HUES64 (cell line): ENCODE results near the gene KRTAP5-9.
"Not testable (repeated sequence)": the region's sequence is repeated elsewhere in the genome, so short reads cannot be mapped to it uniquely, and the experiment has no call there.

Source experiments
- H3K27ac ChIP-seq: 2 replicates; pipeline ENCODE4 v1.7.0; 2013; ENCODE audit warnings: low read depth, low read length, inconsistent platforms
- H3K27me3 ChIP-seq: 2 replicates; pipeline ENCODE4 v1.6.1; 2013; ENCODE audit warnings: mild to moderate bottlenecking, low read length; ENCODE audit not compliant: insufficient read depth
- H3K36me3 ChIP-seq: 2 replicates; pipeline ENCODE4 v1.6.1; 2013; ENCODE audit warnings: mild to moderate bottlenecking, low read length; ENCODE audit not compliant: insufficient read depth
- H3K4me1 ChIP-seq: 2 replicates; pipeline ENCODE4 v1.6.1; 2013; ENCODE audit warnings: mild to moderate bottlenecking, low read length, moderate library complexity; ENCODE audit not compliant: insufficient read depth
- H3K4me3 ChIP-seq: 2 replicates; pipeline ENCODE4 v1.5.1; 2013; ENCODE audit warnings: mild to moderate bottlenecking, low read length, moderate library complexity
- H3K9ac ChIP-seq: 2 replicates; pipeline ENCODE4 v1.6.1; 2013; ENCODE audit warnings: mild to moderate bottlenecking, low read depth, low read length
- H3K9me3 ChIP-seq: 2 replicates; pipeline ENCODE4 v1.6.1; 2013; ENCODE audit warnings: low read depth, low read length; ENCODE audit not compliant: insufficient read depth
- WGBS: fragments of 150-250, 120-280 bp; methylation state at CpG from one replicate; pipeline ENCODE4 v1.1.7; 2013; ENCODE audit warnings: missing lambda C conversion rate; 5-methylcytosine and 5-hydroxymethylcytosine counted together

KRTAP5-9 gene

DNA sequence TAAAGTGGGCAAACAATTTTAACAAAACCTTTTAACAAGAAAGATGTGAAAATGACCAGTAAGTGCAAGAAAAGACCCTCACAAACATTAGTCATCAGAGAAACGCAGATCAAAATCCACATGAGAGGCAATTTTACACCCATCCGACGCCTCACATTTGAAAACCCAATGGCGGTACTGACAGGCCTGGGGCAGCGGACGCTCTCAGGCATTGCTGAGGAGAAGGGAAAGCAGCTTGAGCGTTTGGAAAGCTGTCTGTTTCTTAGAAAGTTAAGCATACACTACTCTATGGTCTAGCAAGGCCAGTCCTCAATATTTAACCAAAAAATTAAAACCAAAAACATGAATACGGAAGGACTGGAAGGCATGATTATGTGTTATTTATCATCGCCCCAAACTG is 12.4 kb upstream of the KRTAP5-9 start:
- no peak overlapping the region for H3K9ac ChIP-seq
- no peak overlapping the region for H3K27ac ChIP-seq
- H3K36me3 ChIP-seq: no peaks in the 10 kb centered on the region
- H3K9me3 ChIP-seq: no peaks in the 10 kb centered on the region
- H3K4me3 ChIP-seq: no peak overlapping the region
- 92% methylated on average over 9 of the region's 9 CpGs for WGBS
- H3K4me1 ChIP-seq: no peaks in the 10 kb centered on the region
- H3K27me3 ChIP-seq: no peaks in the 10 kb centered on the region

GRCh38 chr11:71537537-71537936 is 10.7 kb upstream of the KRTAP5-9 start:
- Histone ChIP-seq H3K4me1 (no peaks in the 10 kb centered on the region), H3K9me3 (no peaks in the 10 kb centered on the region), H3K27me3 (no peaks in the 10 kb centered on the region), H3K36me3 (no peaks in the 10 kb centered on the region), H3K9ac (no peak overlapping the region), H3K4me3 (no peak overlapping the region), H3K27ac (no peak overlapping the region)
- 88% methylated on average over 9 of the region's 9 CpGs for WGBS

GRCh38 chr11:71537977-71538665 is 10.1 kb upstream of the KRTAP5-9 start, which contains the start of gene KRTAP5-8:
Gene KRTAP5-8, plus strand, starts transcription at chr11:71538025. Its CDS starts 31 bp downstream, at chr11:71538056.
- WGBS: 92% methylated on average over 4 of the region's 4 CpGs
- H3K4me3 ChIP-seq, H3K27ac ChIP-seq, H3K4me1 ChIP-seq, H3K9me3 ChIP-seq, H3K36me3 ChIP-seq, H3K9ac ChIP-seq, H3K27me3 ChIP-seq: not testable (repeated sequence)

DNA sequence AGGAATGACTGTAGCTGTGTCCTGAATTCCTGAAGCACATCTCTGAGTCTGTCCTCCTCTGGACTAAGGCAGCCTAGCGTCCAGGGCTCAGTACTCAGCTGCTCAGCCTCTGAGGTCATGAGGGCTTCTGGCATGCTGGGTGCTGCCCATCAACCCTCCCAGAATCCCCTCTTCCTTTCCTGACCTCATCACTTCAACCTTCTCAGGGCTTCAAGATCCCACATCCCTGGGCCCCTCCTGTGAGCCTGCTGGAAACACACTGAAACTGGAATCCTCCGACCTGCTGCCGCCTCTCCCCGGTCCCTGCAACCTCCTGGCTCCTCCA is 9.6 kb upstream of the KRTAP5-9 start:
- WGBS: 88% methylated on average over 4 of the region's 4 CpGs
- Histone ChIP-seq H3K27me3 (no peaks in the 10 kb centered on the region; the same call in 1 of the 2 replicates), H3K4me1 (0 out of 2 replicates have a peak, but pooled peaks cover under 1% of the 10 kb centered on the region), H3K36me3 (no peaks in the 10 kb centered on the region), H3K9ac (no peak overlapping the region), H3K27ac (no peak overlapping the region), H3K9me3 (no peaks in the 10 kb centered on the region), H3K4me3 (no peak overlapping the region)

DNA sequence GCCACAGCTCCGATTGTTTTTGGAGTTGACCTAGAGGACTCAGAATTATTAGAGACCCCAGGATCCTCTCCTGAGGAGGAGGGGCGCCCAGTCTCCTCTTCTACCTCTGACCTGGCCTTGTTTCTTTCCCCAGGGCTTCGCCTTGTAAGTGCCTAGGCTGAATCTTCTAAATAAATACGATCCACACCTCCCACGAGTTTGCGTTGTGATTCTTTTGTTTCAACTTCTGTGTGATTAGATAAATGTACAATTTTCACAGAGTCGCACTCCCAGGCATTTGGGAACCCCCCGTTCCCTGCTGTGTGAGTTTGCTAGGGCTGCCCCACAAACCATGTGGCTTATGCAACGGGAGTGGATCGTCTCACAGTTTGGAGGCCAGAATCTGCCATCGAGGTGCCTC is 9.2 kb upstream of the KRTAP5-9 start:
- Histone ChIP-seq H3K27me3 (no peaks in the 10 kb centered on the region; the same call in 1 of the 2 replicates), H3K9me3 (no peaks in the 10 kb centered on the region), H3K9ac (no peak overlapping the region), H3K4me1 (0 out of 2 replicates have a peak, but pooled peaks cover 3% of the 10 kb centered on the region), H3K27ac (no peak overlapping the region), H3K36me3 (no peaks in the 10 kb centered on the region), H3K4me3 (no peak overlapping the region)
- 93% methylated on average over 11 of the region's 11 CpGs for WGBS

DNA sequence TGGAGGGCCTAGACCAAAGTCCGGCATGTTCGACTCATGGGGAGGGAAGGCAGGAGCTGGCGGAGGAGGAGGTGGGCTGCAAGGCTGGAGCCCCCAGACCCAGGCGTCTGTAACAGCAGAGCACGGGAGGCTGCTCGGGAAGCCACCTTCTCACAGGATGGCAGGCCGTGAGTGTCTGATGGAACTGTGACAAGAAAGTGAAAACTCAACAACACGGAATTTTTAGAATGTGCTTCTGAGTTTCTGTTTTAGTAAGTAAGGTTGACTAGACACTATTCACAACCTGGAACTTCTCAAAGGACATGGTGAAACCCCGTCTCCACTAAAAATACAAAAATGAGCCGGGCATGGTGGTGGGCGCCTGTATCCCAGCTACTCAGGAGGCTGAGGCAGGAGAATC is 8.2 kb upstream of the KRTAP5-9 start:
- not testable (repeated sequence) for H3K27ac ChIP-seq, H3K4me3 ChIP-seq, H3K27me3 ChIP-seq, H3K9ac ChIP-seq, H3K36me3 ChIP-seq, H3K4me1 ChIP-seq, H3K9me3 ChIP-seq
- WGBS: 95% methylated on average over 11 of the region's 11 CpGs

DNA sequence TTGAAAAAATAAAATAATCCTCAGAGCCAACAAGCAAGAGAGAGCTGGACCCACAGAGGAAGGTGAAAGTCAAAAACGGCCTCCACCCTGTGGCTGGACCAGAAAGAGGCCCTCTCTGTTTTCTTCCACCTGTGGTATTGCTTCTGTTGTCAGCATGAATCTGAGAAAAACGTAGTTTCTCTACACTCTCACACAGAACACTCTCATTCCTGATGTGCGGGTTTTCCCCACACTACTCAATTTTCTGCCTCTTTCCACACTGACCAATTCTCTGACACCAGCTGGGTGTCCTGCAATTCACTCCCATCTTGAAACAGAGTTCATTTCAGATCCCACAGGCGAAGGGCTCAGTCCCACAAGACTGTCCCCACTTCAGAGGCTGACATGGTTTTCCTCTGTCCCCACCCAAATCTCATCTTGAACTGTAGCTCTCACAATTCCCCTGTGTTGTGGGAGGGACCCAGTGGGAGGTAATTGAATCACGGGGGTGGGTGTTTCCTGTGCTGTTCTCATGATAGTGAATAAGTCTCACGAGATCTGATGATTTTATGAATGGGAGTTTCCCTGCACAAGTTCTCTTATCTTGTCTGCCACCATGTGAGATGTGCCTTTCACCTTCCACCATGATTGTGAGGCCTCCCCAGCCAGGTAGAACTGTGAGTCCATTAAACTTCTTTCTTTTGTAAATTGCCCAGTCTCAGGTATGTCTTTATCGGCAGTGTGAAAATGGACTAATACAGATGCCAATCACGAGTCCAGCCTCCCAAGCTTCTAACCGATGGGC is 7.5 kb upstream of the KRTAP5-9 start:
- H3K27me3 ChIP-seq, H3K4me1 ChIP-seq, H3K4me3 ChIP-seq, H3K36me3 ChIP-seq, H3K27ac ChIP-seq, H3K9ac ChIP-seq, H3K9me3 ChIP-seq: not testable (repeated sequence)
- WGBS: 92% methylated on average over 9 of the region's 9 CpGs

- Histone ChIP-seq H3K9ac (no peak overlapping the region), H3K36me3 (no peaks in the 10 kb centered on the region), H3K4me3 (no peak overlapping the region), H3K9me3 (no peaks in the 10 kb centered on the region), H3K27me3 (no peaks in the 10 kb centered on the region; the same call in 1 of the 2 replicates), H3K27ac (no peak overlapping the region), H3K4me1 (peaks cover 7% of the 10 kb centered on the region; the same call in 1 of the 2 replicates)
- WGBS: 90% methylated on average over 7 of the region's 7 CpGs
These were observed 5.8 kb upstream of the KRTAP5-9 start for GRCh38 chr11:71542382-71542781.

DNA sequence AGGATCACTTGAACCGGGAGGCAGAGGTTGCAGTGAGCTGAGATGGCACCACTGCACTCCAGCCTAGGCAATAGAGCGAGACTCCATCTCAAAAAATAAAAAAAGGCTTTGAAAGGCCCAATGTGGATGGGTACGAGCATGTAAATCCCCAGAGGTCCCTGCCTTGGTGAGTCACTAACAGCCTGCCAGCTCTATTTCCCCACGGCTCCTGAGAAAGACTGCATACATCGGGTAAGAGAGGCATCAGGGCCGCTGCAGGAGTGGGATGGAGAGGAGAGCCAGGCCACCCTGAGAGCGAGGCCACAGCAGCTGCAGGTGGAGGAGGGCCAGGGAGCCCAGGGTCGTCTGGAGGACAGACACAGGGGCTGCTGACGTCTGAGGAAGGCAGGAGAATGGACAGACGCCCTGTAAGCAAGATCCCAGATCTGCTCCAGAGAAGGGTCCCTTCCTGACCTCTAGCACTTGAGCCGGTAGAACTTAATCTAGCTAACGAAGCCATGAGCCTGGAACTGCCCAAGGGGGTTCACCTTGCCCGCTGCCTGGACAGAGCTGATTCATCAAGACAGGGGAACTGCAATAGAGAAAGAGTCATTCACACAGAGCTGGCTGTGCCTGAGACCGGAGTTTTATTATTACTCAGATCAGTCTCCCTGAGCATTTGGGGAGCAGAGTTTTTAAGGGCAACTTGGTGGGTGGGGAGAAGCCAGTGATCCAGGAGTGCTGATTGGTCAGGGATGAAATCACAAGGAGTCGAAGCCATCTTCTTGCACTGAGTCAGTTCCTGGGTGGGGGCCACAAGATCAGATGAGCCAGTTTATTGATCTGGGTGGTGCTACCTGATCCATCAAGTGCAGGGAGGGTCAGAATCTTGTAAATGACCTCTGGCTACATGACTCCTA is 5.1 kb upstream of the KRTAP5-9 start:
- H3K9ac ChIP-seq: no peak overlapping the region
- H3K27me3 ChIP-seq: no peaks in the 10 kb centered on the region; the same call in 1 of the 2 replicates
- no peaks in the 10 kb centered on the region for H3K36me3 ChIP-seq
- no peak overlapping the region for H3K27ac ChIP-seq
- H3K4me1 ChIP-seq: peaks cover 7% of the 10 kb centered on the region; the same call in 1 of the 2 replicates
- no peaks in the 10 kb centered on the region for H3K9me3 ChIP-seq
- WGBS: 87% methylated on average over 15 of the region's 15 CpGs
- no peak overlapping the region for H3K4me3 ChIP-seq

DNA sequence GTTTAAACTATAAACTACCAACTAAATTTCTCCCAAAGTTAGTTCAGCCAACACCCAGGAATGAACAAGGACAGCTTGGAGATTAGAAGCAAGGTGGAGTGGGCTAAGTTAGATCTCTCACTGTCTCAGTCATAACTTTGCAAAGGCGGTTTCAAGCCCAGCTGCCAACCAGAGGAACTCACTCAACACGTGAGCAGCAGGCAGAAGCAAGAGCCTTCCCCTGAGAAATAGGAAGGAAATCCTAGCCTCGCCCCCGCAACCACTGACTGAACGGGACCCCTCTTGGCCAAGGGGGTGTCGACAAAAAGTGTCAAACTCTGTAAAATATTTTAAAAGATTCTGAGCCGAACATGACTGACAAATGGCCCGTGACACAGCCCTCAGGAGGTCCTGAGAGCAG is 4.4 kb upstream of the KRTAP5-9 start:
- Histone ChIP-seq H3K4me1 (peaks cover 7% of the 10 kb centered on the region; the same call in 1 of the 2 replicates), H3K36me3 (no peaks in the 10 kb centered on the region), H3K9ac (no peak overlapping the region), H3K9me3 (no peaks in the 10 kb centered on the region), H3K4me3 (no peak overlapping the region), H3K27me3 (no peaks in the 10 kb centered on the region; the same call in 1 of the 2 replicates), H3K27ac (no peak overlapping the region)
- 79% methylated on average over 8 of the region's 8 CpGs for WGBS
